Small intestine (tissue), 7 donors: ENCODE results near the gene CBR1. TPM values are rescaled to one million over a fixed set of nuclear protein-coding genes. Genes with fewer than 3 reads are reported as not detected.

Experiments used
- DNase-seq, 2 donors: peaks; one replicate each; pipeline versions ENCODE4 v3.0.0 to v3.0.0-alpha.2; 2013
- FAIRE-seq: peaks from 2 replicates; lab custom pipeline; 2012; peaks lifted over from hg19 to GRCh38; lab: Jason Lieb, UNC
- H3K27ac ChIP-seq, 3 donors: one replicate each; pipeline ENCODE4 v1.5.1; 2013; ENCODE audit warnings: low read length in 2 of 3, mild to moderate bottlenecking in 2 of 3, control low read depth in 1 of 3, inconsistent platforms in 1 of 3, low read depth in 1 of 3, moderate library complexity in 1 of 3
- H3K27me3 ChIP-seq, 3 donors: one replicate each; pipeline ENCODE4 v1.6.1; 2013; ENCODE audit warnings: low read length in 3 of 3, inconsistent platforms in 1 of 3; ENCODE audit not compliant: control insufficient read depth in 3 of 3, insufficient read depth in 3 of 3
- H3K36me3 ChIP-seq, 3 donors: one replicate each; pipeline ENCODE4 v1.6.1; 2013; ENCODE audit warnings: low read length in 3 of 3, inconsistent platforms in 1 of 3, low read depth in 1 of 3, mild to moderate bottlenecking in 1 of 3, moderate library complexity in 1 of 3; ENCODE audit not compliant: control insufficient read depth in 3 of 3, insufficient read depth in 2 of 3
- H3K4me1 ChIP-seq, 3 donors: one replicate each; pipeline ENCODE4 v1.6.1; 2013; ENCODE audit warnings: low read length in 2 of 3, inconsistent platforms in 1 of 3, low read depth in 1 of 3, mild to moderate bottlenecking in 1 of 3, moderate library complexity in 1 of 3; ENCODE audit not compliant: control insufficient read depth in 3 of 3, insufficient read depth in 2 of 3
- H3K4me3 ChIP-seq, 3 donors: one replicate each; pipeline ENCODE4 v1.5.1; 2013; ENCODE audit warnings: low read length in 3 of 3, control low read depth in 1 of 3, inconsistent platforms in 1 of 3, low read depth in 1 of 3, mild to moderate bottlenecking in 1 of 3, moderate library complexity in 1 of 3
- H3K9me3 ChIP-seq, 2 donors: one replicate each; pipeline ENCODE4 v1.6.1; 2013; ENCODE audit warnings: low read depth in 1 of 2, low read length in 1 of 2; ENCODE audit not compliant: control insufficient read depth in 2 of 2, insufficient read depth in 1 of 2
- WGBS, 3 donors: extraction: QIAGEN DNeasy Blood & Tissue Kit; methylation state at CpG; one replicate each; pipeline ENCODE4 v1.1.7; 2013; 5-methylcytosine and 5-hydroxymethylcytosine counted together
- polyA plus RNA-seq, 4 donors: library from polyadenylated mRNA; stranded (reverse) in 3 of 4; unstranded in 1 of 4; fragments of 200-250 nt in 3 of 4; fragments of 120-200 nt in 1 of 4; gene quantifications; one replicate each; pipeline versions ENCODE4 v1.2.1 to v1.2.3, GENCODE V29; 2013
- donor health status: healthy with polysubstance abuse.
- donor health status: control.
- donor health status: control.
- donor health status: Bipolar disorder and iron deficiency.
- donor health status: healthy.

The CBR1 gene
- polyA plus RNA-seq, 4 donors: 60.5 to 1,932 (median 958) TPM

DNA sequence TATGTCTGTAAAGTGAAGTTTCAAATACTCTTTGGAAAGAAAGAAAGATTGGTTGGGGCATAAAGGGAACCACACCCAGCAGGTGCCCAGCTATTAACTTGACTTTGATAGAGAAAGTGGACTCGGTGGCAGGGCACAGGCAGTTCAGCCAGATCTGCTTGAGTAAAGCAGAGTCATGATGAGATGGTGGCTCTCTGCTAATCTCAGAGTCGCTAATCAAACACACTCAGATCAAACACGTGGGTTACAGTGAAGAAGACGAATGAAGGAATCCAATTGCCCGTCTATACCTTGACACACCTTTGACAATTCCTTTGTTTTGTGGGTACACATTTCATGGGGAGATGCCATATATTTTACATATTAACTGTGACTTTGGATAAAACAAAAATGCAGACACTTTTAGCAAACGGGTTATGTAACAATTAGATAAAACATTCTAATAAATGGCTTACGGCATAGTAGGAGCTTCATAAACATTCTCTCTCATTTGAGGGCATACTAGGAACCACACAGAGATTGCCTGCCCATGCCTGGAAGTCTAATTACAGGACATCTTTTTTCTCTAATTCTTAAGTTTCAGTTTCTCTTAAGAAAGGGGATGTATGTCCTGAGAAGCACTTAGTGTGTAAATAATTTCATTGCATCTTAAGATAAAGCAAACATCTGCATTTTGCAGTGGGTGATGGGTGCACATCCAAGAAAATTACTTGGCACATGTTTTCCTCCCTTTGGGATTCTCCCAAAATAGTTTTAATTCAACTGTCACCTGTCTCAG is 7.2 kb downstream of the CBR1 start:
- Histone ChIP-seq H3K27me3 (no peaks in the 10 kb centered on the region), H3K9me3 (no peaks in the 10 kb centered on the region), H3K4me3 (no peak overlapping the region), H3K27ac (peak overlapping the region; percentile 4 to 52 (median 46)), H3K4me1 (peaks cover 2 to 11% (median 9%) of the 10 kb centered on the region in 3 donors), H3K36me3 (peaks cover 0 to 6% (median 2%) of the 10 kb centered on the region in 3 donors)
- FAIRE-seq (no peak), DNase-seq (peak; percentile 46 to 94)
- 20 to 58% (median 40%) methylated on average over 7 of the region's 7 CpGs for WGBS, 3 donors

DNA sequence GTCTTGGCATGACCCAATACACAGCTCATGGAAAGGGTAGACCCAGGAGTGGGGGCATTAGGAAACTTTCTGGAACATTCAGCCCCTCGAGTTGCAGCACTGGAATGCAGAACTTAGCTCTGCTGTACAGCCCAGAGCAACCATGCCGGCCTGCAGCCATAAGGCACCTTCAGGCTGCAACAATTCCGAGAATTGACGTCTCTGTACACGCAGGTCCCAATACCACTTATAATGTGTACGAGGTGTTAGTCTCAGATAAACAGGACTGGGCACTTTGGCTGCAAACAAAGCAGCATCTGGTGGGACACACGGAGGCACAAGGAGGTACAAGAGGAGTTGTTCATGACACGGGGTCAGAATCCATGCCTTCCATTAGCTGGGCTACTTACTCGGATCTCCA is 7.9 kb downstream of the CBR1 start:
- H3K4me1 ChIP-seq: peaks cover 0 to 9% (median 6%) of the 10 kb centered on the region in 3 donors
- FAIRE-seq (no peak), DNase-seq (no peak)
- H3K27ac ChIP-seq: no peak overlapping the region
- 77 to 85% (median 79%) methylated on average over 9 of the region's 9 CpGs for WGBS, 3 donors
- H3K4me3 ChIP-seq: no peak overlapping the region
- peaks cover 0 to under 1% (median 0%) of the 10 kb centered on the region in 3 donors for H3K36me3 ChIP-seq
- no peaks in the 10 kb centered on the region for H3K27me3 ChIP-seq
- H3K9me3 ChIP-seq: no peaks in the 10 kb centered on the region

DNA sequence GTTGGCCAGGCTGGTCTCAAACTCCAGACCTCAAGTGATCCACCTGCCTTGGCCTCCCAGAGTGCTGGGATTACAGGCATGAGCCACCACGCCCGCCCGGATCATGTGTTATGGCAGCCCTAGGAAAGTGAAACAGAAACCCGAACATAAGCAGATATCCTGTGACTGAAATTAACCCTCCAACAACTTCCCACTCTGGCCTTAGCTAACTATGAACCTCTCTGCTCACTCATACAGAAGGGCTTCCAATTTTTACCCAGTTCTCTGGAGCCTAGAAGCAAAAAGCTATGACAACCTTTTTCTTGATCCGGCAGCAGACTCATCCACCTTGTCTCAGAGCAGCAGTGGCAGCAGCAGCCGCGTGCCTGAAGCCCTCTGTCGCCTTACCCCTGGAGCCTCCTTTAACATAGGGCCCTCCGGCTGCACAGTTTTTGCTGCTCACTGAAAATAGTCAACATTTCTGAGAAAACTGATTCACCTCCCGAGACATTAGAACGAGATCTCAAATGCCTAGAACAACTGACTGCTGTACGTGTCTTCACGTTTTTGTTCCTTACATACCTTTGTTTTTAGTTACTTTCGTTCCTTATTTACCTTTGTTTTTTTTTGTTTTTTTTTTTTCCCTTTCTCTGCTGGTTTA is 9.3 kb downstream of the CBR1 start:
- Histone ChIP-seq H3K27ac (peak overlapping the region in 2 of 3 donors; percentile 22 to 77), H3K27me3 (no peaks in the 10 kb centered on the region), H3K4me1 (peaks cover 0 to 9% (median 6%) of the 10 kb centered on the region in 3 donors), H3K9me3 (no peaks in the 10 kb centered on the region), H3K36me3 (no peaks in the 10 kb centered on the region), H3K4me3 (no peak overlapping the region)
- 65 to 74% (median 65%) methylated on average over 14 of the region's 14 CpGs for WGBS, 3 donors
- peak; percentile 83 to 84 for DNase-seq
- FAIRE-seq: no peak

DNA sequence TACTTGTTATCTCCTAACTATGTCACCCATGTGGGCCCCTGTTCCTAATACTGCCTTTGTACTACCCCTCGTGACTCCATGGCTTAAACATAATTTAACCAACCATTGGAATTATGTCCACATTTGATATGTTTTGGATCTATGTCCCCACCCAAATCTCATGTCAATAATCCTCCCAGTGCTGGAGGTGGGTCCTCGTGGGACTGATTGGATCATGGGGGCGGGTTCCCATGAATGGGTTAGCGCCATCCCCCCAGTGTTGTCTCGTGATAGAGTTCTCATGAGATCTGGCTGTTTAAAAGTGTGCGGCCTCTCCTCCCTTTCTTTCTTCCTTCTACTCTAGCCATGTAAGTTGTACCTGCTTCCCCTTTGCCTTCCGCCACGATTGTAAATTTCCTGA is 9.8 kb downstream of the CBR1 start:
- WGBS, 3 donors: 81 to 86% (median 83%) methylated on average over 8 of the region's 8 CpGs
- no peaks in the 10 kb centered on the region for H3K36me3 ChIP-seq
- no peak overlapping the region for H3K27ac ChIP-seq
- no peak overlapping the region for H3K4me3 ChIP-seq
- no peaks in the 10 kb centered on the region for H3K9me3 ChIP-seq
- H3K27me3 ChIP-seq: no peaks in the 10 kb centered on the region
- FAIRE-seq: no peak
- peaks cover 0 to 9% (median 6%) of the 10 kb centered on the region in 3 donors for H3K4me1 ChIP-seq
- no peak for DNase-seq

DNA sequence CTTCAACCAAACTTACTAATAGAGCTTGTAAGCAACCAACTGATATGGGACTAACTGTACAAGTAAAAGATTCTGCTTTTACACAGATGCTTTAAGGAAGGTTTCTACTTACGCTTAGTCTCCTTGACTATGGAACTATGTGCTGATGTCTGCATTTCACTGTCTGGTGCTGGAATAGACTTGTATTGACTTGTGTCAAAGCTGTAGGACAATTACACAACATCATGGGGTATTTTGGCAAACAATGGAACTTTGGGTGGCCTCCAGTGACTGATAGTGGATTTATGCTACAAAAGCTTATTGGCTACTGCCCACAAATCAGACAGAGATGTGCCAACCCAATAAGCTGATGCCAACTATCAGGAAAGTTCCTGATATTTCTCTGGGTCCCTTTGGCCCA is 10.6 kb downstream of the CBR1 start:
- H3K9me3 ChIP-seq: no peaks in the 10 kb centered on the region
- no peak overlapping the region for H3K27ac ChIP-seq
- H3K36me3 ChIP-seq: no peaks in the 10 kb centered on the region
- FAIRE-seq (no peak), DNase-seq (no peak)
- H3K4me1 ChIP-seq: peaks cover 0 to 9% (median 6%) of the 10 kb centered on the region in 3 donors
- H3K27me3 ChIP-seq: no peaks in the 10 kb centered on the region
- 91 to 96% (median 96%) methylated on average over 1 of the region's 1 CpG for WGBS, 3 donors
- H3K4me3 ChIP-seq: no peak overlapping the region

DNA sequence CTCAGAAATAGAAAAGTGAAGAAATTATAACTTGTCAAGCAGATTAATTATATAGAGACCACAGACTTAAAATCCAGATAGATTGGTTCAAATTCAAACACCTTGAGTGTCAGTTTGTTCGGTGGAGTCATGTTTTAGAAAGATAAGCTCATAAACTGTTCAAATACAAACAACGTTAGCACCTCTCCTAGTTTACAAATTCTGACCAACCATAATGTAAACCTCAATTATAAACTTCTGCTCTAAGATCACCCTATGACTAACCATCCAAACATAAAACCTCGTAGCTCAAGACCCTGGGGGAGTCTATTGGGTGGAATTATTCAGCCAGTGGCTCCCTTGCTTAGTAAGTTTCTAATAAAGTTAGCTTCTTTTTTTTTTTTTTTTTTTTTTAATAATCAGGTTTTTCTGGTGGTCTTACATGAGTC is 12.4 kb downstream of the CBR1 start:
- Histone ChIP-seq H3K9me3 (no peaks in the 10 kb centered on the region), H3K4me3 (no peak overlapping the region), H3K4me1 (peaks cover 0 to 6% (median 3%) of the 10 kb centered on the region in 3 donors), H3K27me3 (no peaks in the 10 kb centered on the region), H3K36me3 (no peaks in the 10 kb centered on the region), H3K27ac (no peak overlapping the region)
- FAIRE-seq (no peak), DNase-seq (no peak)
- 67 to 77% (median 71%) methylated on average over 3 of the region's 3 CpGs for WGBS, 3 donors

DNA sequence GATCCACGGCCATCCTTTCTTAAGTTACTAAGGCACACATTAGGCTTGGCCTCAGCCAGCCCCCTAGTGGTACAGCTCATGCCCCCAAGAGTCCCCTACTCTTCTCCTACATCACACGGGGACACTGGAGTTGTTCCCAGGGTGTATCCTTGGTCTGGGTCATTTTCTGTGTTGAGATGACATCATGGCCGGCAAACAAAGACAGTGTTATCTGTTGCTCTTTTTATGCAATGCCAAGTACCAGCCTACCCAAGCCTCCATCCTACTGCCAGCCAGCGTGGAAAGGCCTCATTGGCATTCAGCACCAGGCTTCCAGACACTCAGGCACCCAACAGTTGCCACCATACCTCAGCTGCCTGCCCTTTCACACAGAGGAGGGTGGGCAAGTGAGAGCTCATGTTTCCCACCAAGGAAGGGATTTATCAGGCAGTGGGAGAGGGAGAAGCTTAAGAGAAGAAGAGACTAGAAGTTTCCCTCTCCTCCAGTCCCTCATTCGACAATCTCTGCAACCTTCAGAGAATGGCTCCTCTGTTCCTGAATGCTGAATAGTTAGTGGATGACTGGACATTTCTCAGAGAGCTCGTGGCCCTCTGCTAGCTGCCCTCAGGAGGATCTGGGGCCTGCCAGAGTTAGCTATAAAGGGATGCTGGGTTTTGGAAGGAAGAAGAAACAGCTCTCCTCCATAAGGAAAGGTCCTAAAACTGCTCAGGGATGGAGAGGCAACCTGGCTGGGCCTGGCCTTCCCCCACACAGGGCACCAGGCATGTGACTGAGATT is 17.7 kb downstream of the CBR1 start:
- Histone ChIP-seq H3K27me3 (no peaks in the 10 kb centered on the region), H3K4me3 (no peak overlapping the region), H3K36me3 (no peaks in the 10 kb centered on the region), H3K9me3 (no peaks in the 10 kb centered on the region), H3K27ac (no peak overlapping the region), H3K4me1 (no peaks in the 10 kb centered on the region)
- no peak for FAIRE-seq
- DNase-seq: no peak
- WGBS, 3 donors: 56 to 69% (median 63%) methylated on average over 6 of the region's 6 CpGs

DNA sequence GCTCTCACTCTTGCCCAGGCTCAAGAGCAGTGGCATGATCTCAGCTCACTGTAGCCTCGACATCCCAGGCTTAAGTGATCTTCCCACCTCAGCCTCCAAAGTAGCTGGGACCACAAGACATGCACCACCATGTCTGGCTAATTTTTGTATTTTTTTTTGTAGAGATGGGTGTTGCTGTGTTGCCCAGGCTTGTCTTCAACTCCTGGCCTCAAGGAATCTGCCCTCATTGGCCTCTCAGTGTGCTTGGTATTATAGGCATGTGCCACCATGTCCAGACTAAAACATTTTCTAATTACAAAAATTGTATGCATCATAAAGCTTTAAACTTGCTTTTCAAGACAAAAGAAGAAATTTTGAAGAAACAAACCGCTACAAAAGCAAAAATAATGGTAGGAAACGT is 20.1 kb downstream of the CBR1 start:
- DNase-seq (no peak), FAIRE-seq (no peak)
- no peaks in the 10 kb centered on the region for H3K4me1 ChIP-seq
- peaks cover 2 to 10% of the 10 kb centered on the region in 2 donors for H3K9me3 ChIP-seq
- H3K27ac ChIP-seq: no peak overlapping the region
- no peak overlapping the region for H3K4me3 ChIP-seq
- H3K27me3 ChIP-seq: no peaks in the 10 kb centered on the region
- WGBS, 3 donors: 76 to 94% (median 91%) methylated on average over 3 of the region's 3 CpGs
- no peaks in the 10 kb centered on the region for H3K36me3 ChIP-seq
